NCI-H1694 (cell line): ENCODE measurements around the gene TBX21.

Experiments
- DNase-seq: peaks from one replicate; lab custom pipeline; 2025; lab: John Stamatoyannopoulos, UW

Gene TBX21, protein sequence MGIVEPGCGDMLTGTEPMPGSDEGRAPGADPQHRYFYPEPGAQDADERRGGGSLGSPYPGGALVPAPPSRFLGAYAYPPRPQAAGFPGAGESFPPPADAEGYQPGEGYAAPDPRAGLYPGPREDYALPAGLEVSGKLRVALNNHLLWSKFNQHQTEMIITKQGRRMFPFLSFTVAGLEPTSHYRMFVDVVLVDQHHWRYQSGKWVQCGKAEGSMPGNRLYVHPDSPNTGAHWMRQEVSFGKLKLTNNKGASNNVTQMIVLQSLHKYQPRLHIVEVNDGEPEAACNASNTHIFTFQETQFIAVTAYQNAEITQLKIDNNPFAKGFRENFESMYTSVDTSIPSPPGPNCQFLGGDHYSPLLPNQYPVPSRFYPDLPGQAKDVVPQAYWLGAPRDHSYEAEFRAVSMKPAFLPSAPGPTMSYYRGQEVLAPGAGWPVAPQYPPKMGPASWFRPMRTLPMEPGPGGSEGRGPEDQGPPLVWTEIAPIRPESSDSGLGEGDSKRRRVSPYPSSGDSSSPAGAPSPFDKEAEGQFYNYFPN

DNA sequence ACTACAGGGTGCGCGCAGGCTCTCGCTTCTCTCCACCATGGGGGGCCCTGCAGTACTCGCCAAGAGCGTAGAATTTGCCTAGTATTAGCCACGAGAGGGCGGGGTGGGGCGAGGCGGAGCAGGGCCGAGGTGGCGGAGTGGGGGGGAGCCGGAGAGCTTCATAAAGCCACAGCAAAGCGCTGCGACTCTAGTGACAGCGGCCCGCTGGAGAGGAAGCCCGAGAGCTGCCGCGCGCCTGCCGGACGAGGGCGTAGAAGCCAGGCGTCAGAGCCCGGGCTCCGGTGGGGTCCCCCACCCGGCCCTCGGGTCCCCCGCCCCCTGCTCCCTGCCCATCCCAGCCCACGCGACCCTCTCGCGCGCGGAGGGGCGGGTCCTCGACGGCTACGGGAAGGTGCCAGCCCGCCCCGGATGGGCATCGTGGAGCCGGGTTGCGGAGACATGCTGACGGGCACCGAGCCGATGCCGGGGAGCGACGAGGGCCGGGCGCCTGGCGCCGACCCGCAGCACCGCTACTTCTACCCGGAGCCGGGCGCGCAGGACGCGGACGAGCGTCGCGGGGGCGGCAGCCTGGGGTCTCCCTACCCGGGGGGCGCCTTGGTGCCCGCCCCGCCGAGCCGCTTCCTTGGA, at the start of gene TBX21:
Gene TBX21 (plus strand): TSS at position 190 of the 627 bp plus-strand sequence. CDS start 219 bp downstream, at position 409.
- DNase-seq, result peak; percentile 68

DNA sequence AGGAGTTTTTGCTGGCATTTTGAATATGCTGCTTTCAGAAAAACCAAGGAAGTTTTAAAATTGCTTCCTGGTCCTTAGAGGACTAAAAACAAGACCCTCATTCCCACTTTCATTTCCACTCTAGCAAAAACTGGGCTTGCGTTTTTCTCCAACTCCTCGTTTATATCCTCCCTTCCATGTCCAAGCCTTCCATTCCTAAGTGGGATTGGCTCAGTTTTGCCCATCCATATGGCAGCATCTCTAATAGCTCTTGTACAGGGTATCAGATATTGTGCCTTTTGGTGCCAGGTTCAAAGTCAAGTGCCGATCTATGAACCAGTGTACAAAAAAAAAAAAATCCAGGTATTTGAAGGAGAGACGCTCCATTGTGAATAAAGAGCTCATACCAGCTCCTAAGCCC, 49.0 kb upstream of the TBX21 start:
- no peak for DNase-seq

DNA sequence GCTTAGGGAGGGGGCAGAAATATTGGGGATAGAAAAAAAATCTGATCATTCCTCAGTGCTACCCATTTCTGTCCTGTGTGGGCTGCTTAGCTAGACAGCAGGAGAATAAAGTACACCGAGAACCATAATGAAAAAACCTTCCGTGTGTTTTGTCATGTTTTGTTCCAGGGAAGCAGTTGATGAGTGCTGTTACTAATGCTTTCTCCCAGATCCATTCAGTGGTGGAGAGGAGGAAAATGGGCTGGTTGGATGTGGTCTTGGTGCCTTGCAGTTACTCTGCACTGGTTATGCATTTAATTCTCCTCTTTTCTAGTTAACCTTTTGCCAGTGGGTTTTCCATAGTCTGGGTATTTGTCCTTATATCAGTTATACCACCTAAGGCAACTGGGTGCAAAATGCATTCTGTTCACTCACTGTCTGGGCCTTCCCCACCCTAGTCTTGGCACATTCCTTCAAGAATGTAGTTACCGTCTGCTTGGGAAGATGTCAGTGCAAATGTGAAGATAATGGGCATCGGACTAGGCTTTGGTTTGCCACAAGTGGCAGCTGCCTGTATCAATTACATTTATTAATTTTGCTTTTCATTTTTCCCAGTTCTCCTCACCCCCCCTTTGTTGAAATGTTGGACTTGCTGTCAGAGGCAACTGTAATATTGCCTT, 48.4 kb upstream of the TBX21 start:
- no peak for DNase-seq

DNA sequence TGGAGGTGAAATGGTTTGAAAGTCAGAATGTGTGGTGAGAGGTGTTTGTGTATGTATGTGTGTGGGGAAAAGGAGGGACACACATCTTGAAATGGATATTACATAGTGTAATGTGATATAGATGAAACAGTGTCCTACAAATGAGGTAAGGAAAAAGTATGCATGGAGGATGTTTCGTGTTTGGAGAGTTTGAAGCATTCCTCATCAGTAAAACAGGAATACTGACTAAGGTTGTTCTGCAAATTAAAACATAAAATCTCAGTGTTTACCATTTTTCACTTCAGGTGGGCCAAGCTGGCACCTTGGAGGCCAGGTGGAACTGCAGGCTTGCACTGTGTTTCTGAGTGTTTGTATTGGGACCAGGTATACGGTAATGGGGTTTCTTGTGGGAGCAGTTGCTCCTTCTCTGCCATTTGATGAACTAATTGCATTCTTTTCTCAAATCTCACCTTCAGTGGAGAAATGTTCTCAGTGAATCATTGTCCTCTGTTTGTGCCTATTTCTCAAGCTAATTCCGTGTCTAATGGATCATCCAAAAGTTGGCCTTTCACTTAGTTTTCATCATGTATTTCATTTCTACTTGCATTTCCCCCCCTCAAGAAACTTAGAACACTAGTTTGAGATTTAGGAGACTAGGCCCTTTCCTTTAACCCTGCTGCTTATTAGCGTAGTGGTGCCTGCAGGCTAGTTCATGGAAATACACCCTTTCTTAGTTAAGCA, 47.3 kb upstream of the TBX21 start:
- DNase-seq, result no peak

DNA sequence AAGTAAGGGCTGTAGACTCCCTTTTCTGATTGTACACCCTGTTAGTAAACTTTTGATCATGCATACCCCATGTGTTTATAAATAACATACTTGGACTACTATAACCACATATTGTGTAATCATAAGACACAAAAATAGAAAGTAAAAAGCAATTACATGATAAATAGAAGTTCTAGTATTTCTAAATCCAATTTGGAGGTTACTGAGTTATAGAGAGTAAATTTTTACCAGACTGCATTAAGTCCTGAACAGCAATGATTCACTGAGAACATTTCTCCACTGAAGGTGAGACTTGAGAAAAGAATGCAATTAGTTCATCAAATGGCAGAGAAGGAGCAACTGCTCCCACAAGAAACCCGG, 46.8 kb upstream of the TBX21 start:
- DNase-seq, result no peak

DNA sequence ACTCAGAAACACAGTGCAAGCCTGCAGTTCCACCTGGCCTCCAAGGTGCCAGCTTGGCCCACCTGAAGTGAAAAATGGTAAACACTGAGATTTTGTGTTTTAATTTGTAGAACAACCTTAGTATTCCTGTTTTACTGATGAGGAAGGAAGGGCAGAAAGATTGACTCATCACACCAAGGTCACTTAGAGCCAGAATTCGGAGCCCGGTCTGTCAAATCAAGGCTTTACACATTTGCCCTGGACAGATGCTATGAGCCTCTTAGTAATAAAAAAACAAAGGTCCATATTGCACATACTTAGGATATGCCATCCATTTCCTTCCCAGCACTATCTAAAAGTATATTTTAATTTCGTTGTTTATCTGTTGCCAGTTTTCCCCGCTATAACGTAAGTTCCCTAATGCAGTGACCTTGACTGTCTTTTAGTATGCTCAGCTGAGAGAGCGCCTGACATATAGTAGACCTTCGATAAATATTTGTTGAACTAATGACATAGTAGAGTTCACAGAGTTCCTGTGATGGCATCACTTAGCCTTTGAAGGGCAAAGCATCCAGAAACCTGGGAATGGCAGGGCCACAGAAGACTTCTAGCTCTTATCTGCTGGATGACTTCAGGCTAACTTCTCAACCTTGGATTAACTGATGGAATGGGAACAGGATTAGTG, 46.2 kb upstream of the TBX21 start:
- no peak for DNase-seq

DNA sequence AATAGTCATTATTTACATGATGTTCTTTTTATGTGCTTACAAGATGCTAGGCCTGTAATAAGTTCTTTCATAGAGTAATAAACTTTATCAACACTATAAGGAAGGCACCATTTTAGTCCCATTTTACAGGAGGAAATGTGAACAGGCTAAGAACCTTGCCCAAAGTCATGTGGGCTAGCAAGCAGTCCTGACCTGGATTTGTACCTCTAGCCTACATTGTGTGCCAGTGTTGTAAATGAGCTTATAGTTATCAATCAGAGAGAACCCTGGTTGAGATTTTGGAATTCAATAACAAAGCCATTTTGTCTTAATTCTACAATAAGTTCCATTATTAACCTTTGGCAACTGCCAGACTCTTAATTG, 45.7 kb upstream of the TBX21 start:
- no peak for DNase-seq

DNA sequence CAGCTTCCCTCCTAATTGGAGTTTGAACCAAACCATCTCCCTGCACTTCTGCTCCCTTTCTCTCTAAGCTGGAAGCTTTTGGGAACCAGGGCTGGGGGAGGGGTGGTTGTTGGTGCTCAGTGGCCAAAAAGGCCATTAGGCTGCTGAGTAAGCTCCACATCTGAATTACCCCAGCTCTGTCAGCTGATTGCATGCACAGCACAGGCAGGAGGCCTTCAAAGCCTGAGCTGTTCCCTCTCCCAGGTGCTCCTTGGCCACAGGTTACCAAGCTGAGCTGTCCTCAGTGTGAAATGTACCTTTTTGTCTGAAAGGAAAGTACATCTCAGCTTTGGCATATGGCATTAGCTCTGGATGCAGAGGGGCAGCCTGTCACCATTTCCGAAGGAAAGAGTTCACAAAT, 45.3 kb upstream of the TBX21 start:
- DNase-seq, result no peak

DNA sequence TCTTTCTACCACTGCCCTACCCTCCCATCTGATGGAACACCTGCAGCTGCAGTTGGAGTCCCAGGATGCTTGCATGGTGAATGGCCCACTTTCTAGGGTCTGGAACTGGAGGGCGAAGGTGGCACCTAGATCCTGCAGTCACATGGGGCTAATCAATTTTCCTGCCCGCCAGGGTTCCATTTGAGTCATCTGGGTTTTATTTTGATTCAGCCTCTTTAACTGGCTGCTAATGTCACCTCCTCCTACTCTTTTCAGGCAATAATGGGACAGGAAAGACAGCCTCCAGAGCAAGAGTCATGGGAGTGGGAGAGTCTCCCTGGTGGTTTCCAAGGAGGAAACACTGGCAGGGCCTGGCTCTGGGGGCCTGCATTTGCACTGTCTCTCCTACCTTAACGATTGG, 42.9 kb upstream of the TBX21 start:
- no peak for DNase-seq

DNA sequence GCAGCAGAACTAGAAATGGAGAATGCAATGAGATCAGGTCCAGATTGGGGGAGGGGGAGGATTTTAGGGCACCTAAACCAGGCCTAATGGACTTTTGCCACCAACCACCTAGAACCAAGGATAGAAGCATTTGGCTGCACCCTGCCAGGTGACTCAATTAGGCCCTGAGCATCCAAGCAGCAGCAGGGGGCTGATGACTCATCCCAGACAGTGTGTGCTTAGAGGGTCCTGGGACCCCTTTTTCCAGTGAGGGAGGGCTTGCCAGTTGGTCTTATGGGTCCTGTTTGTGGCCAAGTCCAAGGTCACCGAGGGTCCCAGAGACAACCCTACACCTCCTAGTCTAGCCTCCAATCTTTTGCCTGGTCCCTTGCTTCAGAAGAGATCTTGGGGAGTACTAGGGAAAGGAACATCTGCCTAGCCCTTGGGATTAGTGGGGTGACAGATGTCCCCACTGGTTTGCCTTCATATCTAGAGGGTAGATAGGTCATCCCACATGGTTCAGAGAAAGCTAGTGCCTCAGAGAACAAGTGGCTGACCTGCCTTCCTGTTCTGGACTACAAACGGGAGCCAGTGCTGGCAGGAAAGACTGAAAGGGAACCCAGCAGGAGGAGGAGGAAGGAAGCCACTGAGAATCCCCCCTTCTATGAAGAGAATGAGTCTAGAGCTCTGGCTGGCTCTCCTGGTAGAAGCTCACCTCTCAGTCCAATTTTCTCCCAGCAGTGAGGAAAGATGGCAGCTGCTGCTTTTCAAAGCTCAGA, 40.7 kb upstream of the TBX21 start:
- no peak for DNase-seq

DNA sequence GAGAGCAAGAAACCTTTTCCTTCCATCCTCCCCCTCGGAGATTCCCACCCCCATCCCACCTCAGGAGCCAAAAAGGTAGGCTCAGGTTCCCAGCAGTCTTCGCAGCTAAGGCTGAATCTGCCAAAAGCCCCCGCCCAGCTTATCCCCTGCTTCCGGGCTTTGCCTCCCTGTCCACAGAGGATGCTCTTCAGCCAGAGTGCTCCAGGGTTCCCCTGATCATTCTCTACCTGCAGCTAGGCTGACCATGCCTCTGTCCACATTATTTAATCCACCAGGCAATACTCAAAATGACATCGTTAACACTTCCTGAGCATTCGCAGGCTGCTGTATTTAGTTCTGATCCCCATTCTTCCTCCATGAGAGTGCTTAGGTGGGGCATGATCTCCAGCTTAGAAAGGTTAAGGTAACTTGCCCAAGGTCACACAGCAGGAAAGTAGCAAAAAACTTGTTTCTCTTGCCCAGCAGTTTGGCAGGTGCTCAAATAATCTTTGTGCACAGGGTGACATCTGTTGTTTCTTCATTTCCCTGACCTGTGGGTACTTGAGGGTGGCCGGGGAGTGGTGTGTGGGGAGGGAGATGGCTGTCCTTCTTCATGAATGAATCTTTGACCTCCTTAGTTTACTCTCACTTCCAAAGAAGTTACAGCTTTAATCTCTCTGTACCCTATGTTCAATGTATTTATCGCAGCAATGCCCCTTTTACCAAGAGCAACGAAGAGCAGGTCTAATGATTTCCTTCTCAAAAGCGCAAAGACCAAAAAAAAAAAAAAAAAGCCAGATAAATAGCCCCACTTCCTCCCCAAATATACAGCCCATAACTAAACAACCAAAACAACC, 39.9 kb upstream of the TBX21 start:
- DNase-seq, result no peak

DNA sequence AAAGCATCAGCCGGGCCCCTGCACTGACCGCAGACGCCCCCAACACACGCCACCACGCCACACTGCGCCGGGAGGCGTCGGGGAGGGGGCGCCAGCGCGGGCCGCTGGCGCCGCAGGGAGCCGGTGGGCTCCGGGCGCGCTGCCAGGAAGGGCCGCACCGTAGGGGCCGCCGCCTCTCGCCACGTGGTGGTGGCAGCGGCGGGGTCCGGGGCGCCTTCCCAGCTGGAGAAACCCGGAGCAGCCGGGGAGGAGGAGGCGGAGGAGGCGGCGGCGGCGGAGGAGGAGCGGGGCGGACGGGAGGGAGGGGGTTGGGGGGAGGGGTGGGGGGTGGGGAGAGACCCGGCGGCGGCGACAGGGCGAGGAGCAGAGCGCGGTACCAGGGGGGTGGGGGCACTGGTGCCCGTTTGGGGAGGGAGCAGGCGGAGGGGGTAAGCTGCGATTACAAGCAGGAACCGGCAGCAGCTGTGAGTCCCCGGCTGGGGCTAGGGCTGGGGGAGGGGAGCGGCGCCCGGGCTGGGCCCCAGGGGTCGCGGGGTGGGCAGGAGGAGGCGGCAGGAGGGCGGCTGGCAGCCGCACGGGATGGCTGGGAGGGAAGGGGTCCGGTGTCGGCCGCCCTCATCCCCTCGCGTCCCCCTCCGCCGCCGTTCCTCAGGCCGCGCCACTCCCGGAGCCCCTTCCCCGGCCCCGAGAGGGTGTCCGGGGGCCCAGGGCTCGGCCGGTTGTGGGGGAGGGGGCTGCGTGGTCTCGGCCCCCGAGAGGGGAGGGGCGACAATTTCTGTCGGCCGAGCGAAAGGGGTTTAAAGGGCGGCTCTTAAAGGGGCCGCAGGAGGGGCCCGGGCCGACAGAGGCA, 39.1 kb upstream of the TBX21 start, which contains the start of gene TBKBP1:
Gene TBKBP1 (plus strand): TSS at position 431 of the 850 bp plus-strand sequence. CDS start 1,952 bp downstream, outside the sequence.
- DNase-seq, result peak; percentile 48

DNA sequence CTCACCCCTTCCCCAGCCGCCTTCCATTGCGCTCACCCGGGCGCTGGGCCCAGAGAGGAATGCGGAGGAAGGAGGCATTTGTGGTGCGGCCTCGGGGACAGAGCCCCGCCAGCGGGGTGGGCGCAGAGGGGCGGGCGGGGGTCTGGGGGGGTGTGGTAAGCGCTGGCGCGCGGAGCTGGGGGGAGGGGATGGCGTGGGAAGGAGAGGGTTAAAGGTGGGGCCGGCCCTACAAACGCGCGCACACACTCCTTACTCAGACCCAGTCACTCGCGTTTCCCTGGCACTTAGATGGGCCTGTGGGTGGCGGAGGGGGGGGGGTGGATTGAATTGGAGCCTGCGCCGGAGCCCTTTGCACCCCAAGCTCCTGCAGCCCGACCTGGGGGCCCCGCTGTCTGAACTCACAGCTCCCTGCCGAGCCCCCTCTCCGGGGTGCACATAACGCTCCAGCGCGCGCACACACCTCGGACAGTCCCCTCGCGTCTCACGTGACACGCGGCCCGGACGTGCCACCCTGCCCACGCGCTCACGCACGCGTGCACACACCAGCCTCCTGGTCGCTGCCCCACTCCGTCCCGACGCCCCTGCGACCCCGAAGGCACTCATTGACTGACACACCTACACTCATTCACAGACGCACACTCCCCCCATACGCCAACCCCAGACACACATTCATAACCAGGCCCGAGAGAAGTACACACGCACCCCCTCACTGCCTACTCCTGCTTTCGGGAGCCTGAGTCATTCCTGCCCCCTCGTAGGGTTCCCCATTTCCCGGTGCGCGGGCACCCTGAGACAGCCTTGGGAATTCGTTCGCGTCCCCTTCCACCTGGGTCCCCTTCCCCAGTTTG, 38.2 kb upstream of the TBX21 start:
- DNase-seq, result no peak

DNA sequence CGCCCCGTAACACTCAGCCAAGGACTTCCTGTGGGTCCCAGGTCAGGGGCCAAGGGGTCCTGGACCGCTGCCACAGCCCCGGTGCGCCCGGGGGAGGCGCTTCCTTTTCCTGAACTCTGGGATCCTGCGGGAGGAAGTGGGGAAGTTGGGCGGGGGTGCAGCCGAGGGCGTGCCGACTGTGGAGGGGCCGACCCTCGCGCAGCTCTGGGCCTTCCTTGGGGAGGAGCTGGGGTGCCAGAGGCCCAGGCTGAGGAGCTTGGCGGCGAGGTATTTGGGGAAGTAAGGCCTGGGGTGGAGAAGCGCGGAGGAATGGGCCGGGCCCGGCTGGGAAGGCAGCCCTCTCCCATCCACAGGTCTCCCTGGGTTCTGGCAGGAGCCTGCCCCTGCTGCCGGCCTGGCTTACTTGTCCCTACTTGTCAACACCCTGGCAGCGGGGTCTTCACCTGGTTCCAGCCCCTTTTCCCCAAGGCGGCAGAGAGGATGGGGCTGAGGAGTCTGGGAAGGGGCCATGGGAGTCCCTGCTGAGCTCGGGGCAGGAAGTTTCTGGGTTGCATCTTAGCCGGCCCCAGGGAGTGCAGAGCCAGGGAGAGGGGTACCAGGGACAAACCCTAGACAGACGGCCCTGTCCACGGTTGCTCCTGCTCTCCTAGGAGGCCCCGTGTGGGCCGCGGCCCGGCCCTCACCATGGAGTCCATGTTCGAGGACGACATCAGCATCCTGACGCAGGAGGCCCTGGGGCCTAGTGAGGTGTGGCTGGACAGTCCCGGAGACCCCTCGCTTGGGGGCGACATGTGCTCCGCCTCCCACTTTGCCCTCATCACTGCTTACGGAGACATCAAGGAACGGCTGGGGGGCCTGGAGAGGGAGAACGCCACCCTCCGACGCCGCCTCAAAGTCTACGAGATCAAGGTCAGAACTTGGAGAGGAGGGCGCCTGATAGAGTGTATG, 37.3 kb upstream of the TBX21 start:
- DNase-seq, result no peak

DNA sequence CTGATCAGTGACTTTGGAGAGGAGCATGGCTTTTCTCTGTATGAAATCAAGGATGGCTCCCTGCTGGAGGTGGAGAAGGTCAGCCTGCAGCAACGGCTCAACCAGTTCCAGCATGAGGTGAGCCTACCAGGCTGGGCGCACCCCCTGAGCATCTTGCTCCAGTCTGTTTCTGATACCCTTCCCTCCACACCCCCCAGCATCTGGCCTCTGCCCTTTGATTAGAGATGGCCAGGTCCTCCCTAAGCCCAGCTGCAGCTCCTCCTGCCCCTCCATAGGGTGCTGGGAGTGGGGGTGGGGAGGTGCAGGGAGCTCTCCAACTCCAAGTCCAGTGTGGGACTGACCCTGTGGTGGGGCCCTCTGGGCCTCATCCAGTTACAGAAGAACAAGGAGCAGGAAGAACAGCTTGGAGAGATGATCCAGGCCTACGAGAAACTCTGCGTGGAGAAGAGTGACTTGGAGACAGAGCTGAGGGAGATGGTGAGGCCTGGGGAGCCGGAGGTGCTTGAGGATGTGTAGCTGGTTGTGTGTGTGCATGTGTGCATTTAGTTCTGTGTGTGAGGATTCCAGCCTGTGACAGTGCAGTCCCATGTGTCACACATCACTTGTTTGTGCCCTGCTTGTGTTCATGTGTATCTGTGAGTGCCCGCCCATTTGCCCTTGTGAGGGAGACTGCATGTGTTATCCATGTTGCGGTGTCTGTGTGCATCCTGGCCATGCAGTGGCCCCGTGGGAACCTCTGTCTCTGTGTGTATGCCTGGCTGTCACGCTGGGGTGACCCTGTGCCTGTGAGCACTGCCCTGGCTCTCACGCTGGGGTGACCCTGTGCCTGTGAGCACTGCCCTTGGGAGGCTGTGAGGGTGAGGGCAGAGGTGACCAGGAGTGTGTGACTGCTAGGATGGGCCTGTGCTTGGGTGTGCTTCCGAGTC, 36.1 kb upstream of the TBX21 start:
- DNase-seq, result no peak
